Stimulated activated CD8-positive, alpha-beta memory T cell treated with anti-CD3 and anti-CD28 coated beads, Interleukin-7, amount 100 ng/mL, for 1 hour (primary cell): ENCODE data around the gene TANGO2.

Source experiments
- DNase-seq, 2 donors: peaks; one replicate each; pipeline ENCODE4 v3.0.0-alpha.2; 2020; ENCODE audit warnings: low read depth in 2 of 2

The TANGO2 gene

GRCh38 chr22:20026204-20026908, 5.4 kb downstream of the TANGO2 start:
- no peak for DNase-seq

- DNase-seq, result no peak
These were observed 6.2 kb downstream of the TANGO2 start for GRCh38 chr22:20026996-20027601.

GRCh38 chr22:20027966-20028854, 7.3 kb downstream of the TANGO2 start:
- no peak for DNase-seq

- no peak for DNase-seq
These were observed 8.1 kb downstream of the TANGO2 start for GRCh38 chr22:20028855-20029549.

GRCh38 chr22:20029550-20030225, 8.8 kb downstream of the TANGO2 start:
- DNase-seq, result no peak

- no peak for DNase-seq
These were observed 11.0 kb downstream of the TANGO2 start for GRCh38 chr22:20031732-20032406.

- DNase-seq, result no peak
These were observed 11.6 kb downstream of the TANGO2 start for GRCh38 chr22:20032407-20032991.

- DNase-seq, result no peak
These were observed 12.3 kb downstream of the TANGO2 start for GRCh38 chr22:20033045-20033706.

GRCh38 chr22:20034143-20034542, 13.2 kb downstream of the TANGO2 start:
- no peak for DNase-seq

- DNase-seq, result no peak
These were observed 14.6 kb downstream of the TANGO2 start for GRCh38 chr22:20035375-20036083.

- DNase-seq, result no peak
These were observed 15.2 kb downstream of the TANGO2 start for GRCh38 chr22:20036084-20036482.

GRCh38 chr22:20036535-20037392, 15.9 kb downstream of the TANGO2 start:
- DNase-seq, result no peak

GRCh38 chr22:20037419-20037818, 16.5 kb downstream of the TANGO2 start:
- no peak for DNase-seq

- no peak for DNase-seq
These were observed 17.7 kb downstream of the TANGO2 start for GRCh38 chr22:20038574-20038973.

- DNase-seq, result no peak
These were observed 18.9 kb downstream of the TANGO2 start for GRCh38 chr22:20039683-20040325.

- no peak for DNase-seq
These were observed 19.7 kb downstream of the TANGO2 start for GRCh38 chr22:20040327-20041200.
